K562 (cell line): Measurements from ENCODE around the gene MYH9. TPM values are rescaled to one million over a fixed set of nuclear protein-coding genes. Genes with fewer than 3 reads are reported as not detected.

Experiments
- AFF1 ChIP-seq, 2 experiments: fragments of 450-650 bp; IDR thresholded peaks; 2 replicates each; pipeline ENCODE4 v1.6.1; 2018; ENCODE audit warnings: mild to moderate bottlenecking in 2 of 2, low read depth in 1 of 2; ENCODE audit not compliant: partially characterized antibody in 2 of 2
- AFF4 ChIP-seq: sonication (generic); formaldehyde crosslinking; IDR thresholded peaks from 2 replicates; pipeline ENCODE4 v1.8.0; 2023; ENCODE audit warnings: mild to moderate bottlenecking, missing genetic modification reagents
- CBX5 ChIP-seq: IDR thresholded peaks from 2 replicates; pipeline ENCODE4 v1.6.1; 2014; ENCODE audit warnings: low read depth, borderline replicate concordance
- CUX1 ChIP-seq: fragments of 200-800 bp; sonication (Bioruptor generic); IDR thresholded peaks from 2 replicates; pipeline ENCODE4 v1.6.1; 2016; ENCODE audit warnings: missing genetic modification characterization, missing compliant biosample characterization
- ESRRB ChIP-seq: fragments of 250-450 bp; sonication (Bioruptor Pico); IDR thresholded peaks from 2 replicates; pipeline ENCODE4 v1.5.0; 2020; ENCODE audit warnings: mild to moderate bottlenecking, moderate library complexity, borderline replicate concordance
- FOSL1 ChIP-seq: fragments of 200-800 bp; sonication (Bioruptor generic); conservative IDR thresholded peaks from 2 replicates; pipeline ENCODE4 v1.6.1; 2016; ENCODE audit warnings: missing genetic modification characterization, missing compliant biosample characterization
- IRF1 ChIP-seq: sonication (generic); formaldehyde crosslinking; IDR thresholded peaks from 2 replicates; pipeline ENCODE4 v1.8.0; 2022; ENCODE audit warnings: missing genetic modification reagents, mild to moderate bottlenecking, borderline replicate concordance
- MCM7 ChIP-seq, 2 experiments: fragments of 450-650 bp; IDR thresholded peaks; 2 replicates each; pipeline ENCODE4 v1.6.1; 2016 to 2018
- MEIS2 ChIP-seq: fragments of 450-650 bp; IDR thresholded peaks from 2 replicates; pipeline ENCODE4 v1.6.1; 2014; ENCODE audit warnings: mild to moderate bottlenecking; ENCODE audit not compliant: partially characterized antibody
- PTBP1 ChIP-seq: fragments of 200-400 bp; formaldehyde crosslinking; IDR thresholded peaks from 2 replicates; pipeline ENCODE4 v1.6.1; 2017; ENCODE audit warnings: low read depth, low read length
- THRA ChIP-seq: fragments of 450-650 bp; IDR thresholded peaks from 2 replicates; pipeline ENCODE4 v1.6.1; 2017; ENCODE audit warnings: mild to moderate bottlenecking, moderate library complexity
- ZNF184 ChIP-seq: sonication (generic); formaldehyde crosslinking; IDR thresholded peaks from 2 replicates; pipeline ENCODE4 v1.5.0; 2020; ENCODE audit warnings: missing genetic modification reagents
- ZNF57 ChIP-seq: fragments of 450-650 bp; formaldehyde crosslinking; IDR thresholded peaks from 2 replicates; pipeline ENCODE4 v1.4.0; 2020; ENCODE audit warnings: mild to moderate bottlenecking, moderate library complexity
- polyA plus RNA-seq, 8 experiments: library from polyadenylated mRNA; depleted of rRNA in 4 of 8; stranded (reverse) in 5 of 8; unstranded in 3 of 8; fragments of >200 nt; fragmentation: Nextera tagmentation in 2 of 8; fragmentation: Illumina TruSeq in 1 of 8; extraction: Ambion mirVana in 2 of 8; extraction: Trizol in 1 of 8; gene quantifications; 2 replicates each; pipeline versions ENCODE4 v1.2.1 to v1.2.3, GENCODE V29; 2011 to 2014; ENCODE audit warnings: inconsistent platforms in 1 of 8, missing spikeins in 1 of 8
- total RNA-seq, 7 experiments: library from RNA; depleted of rRNA in 6 of 7; stranded (reverse); fragments of >200 nt in 6 of 7; fragmentation: Illumina TruSeq in 2 of 7; extraction: Trizol in 2 of 7; gene quantifications; 2 replicates each; pipeline versions ENCODE4 v1.2.1 to v1.2.3, GENCODE V29; 2011 to 2021; ENCODE audit warnings: low replicate concordance in 1 of 7

Gene MYH9
- total and polyA plus RNA-seq, 9 of the 15 experiments (the other 6 are each of a cell fraction or from before 2014, with no cell fraction given), result 0.71 to 111 (median 24.6) TPM

- TF ChIP-seq ESRRB (CRISPR knock-in tag) (no peak), AFF1 (IDR thresholded peaks at IDR 0.05; ENCODE audit: low read depth in 1 of 2, partially characterized antibody in 2 of 2) (no peak), FOSL1 (peak; percentile 50), MEIS2 (peak; percentile 74), THRA (no peak), MCM7 (IDR thresholded peaks at IDR 0.05) (no peak), ZNF184 (CRISPR knock-in tag) (no peak), ZNF57 (no peak), CBX5 (no peak), IRF1 (CRISPR knock-in tag) (no peak), CUX1 (CRISPR knock-in tag) (no peak), PTBP1 (no peak), AFF4 (no peak)
Observed at GRCh38 chr22:36395915-36396314, 8.1 kb upstream of the MYH9 start (continued).
